NCI-H1694 treated with DMSO at 0.1 percent for 48 hours (cell line): ENCODE data around the gene DPY19L2.
"Not testable (repeated sequence)": the region's sequence is repeated elsewhere in the genome, so short reads cannot be mapped to it uniquely, and the experiment has no call there.

Experiments used
- DNase-seq: peaks from one replicate; lab custom pipeline; 2025; lab: John Stamatoyannopoulos, UW

DPY19L2 gene

DNA sequence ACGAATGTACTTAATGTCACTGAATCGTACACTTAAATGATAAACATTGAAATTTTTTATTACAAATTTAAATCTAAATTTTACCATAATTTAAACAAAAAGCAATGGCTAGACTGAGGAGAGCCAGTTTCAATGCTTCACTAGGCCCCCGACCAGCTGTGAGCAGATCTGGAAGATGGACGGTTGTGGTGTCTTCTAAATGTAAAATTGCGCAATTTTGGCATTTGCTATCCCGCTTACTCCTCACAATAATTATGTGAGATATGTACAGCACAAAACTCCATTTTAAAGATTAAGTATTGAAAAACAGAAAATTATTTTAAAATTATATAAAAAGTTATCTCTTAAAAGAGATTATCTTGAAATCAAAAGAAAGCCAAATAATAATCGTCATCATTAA, 5.3 kb downstream of the DPY19L2 start:
- not testable (repeated sequence) for DNase-seq

DNA sequence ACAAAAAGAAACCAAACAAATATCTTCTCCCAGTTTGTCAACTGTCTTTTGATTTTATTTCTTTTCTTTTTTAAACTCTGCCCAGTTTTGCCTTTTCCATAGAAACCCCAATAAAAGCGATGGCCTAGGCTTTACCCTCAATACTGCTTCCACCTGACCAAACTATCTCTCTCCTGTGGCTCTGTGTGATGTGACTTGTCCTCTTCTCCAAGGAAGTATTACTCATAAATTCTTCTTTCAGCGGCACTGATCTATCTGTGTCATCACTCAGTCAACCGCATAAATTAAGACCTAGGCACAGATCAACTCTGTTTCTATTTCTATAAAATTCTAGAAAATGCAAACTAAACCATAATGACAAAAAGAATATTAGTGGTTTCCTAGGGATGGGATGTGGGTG, 9.8 kb downstream of the DPY19L2 start:
- not testable (repeated sequence) for DNase-seq

DNA sequence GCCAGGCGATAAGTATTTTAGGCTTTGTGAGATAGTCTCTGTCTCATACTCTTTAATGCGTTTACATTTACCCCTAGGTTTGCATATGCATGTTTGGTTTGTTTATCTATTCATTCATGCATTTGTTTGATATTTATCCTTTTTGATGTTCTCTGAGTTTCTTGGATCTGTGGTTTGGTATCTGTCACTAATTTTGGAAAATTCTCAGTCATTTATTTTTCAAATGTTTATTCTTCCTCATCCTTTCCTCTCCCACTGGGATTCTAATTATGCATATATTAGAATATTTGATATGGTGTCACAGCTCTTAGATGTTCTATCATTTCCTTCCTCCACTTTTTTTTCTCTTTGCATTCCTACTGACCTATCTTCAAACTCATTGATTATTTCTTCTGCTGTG, 11.9 kb downstream of the DPY19L2 start:
- not testable (repeated sequence) for DNase-seq

DNA sequence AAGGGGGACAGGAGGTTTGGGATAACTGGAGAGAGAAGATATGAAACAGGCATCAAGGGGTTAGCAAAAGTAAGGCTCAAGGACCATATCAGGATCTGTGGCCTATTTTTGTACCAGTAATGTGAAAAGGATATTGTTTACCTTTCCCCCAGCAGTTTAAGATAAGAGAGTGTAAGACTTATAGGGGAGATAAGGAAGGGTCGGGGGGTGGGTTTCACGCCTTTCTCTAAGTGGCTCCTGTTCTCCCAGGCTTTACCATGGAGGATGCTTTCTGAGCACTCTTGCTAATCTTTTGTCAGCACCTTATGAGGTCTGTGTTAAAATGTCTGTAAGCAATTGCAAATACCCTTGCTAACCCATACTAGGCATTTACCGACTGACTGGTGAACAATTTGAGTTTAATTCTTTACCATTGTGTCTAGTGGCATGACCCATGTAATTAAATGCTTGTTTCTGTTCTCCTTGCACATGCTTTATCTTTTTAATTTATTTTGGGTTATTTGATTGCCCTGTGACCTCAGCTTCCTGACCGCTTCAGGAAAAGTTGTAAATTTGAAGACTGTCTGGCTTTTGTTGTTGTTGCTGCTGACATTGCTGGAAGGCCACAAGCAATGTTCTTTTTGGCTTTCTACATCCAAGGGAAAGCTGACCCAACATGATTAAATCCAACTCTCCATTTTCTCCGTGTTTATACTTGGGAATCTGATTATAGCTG, 12.6 kb downstream of the DPY19L2 start:
- DNase-seq: not testable (repeated sequence)

DNA sequence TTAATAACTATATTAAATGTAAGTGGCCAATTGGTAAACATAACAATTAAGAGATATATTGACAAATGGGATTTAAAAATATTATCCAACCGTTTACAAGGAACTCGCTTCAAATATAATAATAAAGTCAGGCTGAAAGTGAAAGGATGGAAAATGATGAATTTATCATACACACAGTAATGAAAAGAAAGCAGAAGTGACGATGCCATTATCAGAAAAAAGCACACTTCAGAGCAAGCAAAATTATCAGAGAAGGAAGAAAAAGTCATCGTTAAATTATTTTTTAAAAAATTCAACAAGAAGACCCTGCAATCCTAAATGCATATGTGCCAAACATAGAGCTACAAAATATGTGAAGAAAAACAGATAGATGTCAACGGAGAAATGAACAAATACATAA, 13.8 kb downstream of the DPY19L2 start:
- DNase-seq: not testable (repeated sequence)

DNA sequence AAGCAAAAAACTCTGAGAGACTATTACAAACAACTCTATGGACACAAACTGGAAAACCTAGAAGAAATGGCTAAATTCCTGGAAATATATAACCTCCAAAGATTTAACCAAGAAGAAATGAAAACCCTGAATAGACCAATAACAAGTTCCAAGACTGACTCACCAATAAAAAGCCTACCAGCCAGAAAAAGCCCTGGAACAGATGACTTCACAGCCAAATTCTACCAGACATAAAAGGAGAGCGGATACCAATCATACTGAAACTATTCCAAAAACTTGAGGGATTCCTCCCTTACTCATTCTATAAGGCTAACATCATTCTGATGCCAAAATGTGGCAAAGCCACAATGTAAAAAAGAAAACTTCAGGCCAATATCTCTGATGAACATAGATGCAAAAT, 18.8 kb downstream of the DPY19L2 start:
- not testable (repeated sequence) for DNase-seq

DNA sequence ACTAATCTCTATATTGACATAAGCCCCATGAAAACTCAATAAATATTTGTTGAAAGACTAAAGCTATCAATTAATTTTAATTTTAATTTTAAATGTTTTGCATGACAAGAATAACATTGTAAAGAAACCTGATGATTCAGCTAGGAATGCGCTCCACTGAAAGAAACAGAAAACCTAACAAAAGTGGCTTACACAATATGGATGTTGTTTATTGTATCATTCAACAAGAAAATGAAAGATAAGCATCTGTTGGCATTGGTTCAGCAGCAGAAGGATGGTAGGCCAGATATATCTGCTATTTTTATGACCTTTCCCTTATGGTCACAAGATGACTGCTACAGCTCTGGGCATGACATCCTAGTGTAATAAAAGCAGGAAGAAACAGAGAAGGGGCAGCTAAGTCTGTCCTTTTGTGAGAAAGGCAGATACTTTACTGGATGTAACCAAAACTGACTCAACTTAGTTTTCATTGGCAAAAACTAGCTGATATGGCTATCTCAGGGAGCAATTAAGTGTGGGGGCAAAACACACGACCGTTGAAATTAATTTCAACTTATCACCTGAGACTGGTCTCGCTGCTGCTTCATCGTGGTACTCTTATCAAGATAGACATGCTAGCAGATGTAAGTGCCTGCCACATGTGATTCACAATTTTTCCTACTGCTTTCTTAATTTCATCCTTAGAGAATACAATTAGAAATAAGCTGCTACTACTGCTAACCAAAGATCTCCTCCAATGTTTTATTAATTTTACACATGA, 24.7 kb downstream of the DPY19L2 start:
- not testable (repeated sequence) for DNase-seq

DNA sequence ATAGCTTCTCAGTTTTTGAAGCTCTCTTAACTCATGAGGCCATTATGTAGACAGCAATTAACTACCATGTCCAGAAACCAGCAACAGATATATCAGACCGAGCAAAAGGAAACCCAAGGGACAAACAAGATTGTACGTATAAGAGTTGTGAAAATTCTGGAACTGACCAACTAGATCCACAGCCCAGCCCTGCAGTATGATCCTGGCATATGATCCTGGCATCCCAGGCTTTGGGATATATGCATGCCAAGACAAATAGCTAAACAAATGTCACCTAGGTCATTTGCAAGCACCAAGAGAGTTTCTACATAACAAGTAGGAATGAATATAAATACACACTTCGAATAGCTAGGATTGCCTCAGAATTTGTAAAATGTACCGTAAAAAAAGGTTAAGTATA, 44.0 kb downstream of the DPY19L2 start:
- DNase-seq: not testable (repeated sequence)

DNA sequence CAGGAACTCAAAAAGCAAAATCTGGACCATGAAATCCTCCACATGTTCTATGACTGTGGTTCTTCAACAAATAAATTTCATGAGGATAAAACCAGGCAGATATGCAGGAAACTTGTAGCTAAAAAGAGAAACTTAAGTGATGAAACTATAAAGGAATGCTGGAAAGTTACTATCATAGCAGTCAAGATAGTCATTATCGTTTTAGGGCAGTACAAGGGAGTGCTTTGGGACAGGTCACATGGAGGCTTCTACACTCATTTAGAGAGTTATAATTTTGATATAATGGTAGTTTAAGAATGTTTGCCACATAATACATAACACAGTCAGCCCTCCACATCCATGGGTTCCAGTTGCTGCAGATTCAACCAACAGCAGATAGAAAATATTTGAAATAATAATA, 52.7 kb downstream of the DPY19L2 start:
- not testable (repeated sequence) for DNase-seq

DNA sequence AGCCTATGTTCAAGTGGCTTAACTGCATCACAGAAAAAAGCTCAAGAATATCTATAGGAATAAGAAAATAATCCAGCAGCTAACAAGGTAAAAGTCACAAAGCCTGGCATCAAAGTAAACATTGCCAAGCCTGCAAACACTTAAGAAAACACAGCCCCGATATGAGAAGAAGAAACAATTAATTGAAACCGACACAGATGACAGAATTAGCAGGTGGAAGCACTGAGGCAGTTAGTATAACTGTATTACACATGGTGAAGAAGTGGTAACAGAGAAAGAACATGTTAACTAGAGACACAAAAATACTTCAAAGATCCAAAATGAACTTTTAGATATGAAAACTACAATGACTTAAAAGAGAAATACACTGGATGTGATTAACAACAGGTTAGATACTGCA, 57.0 kb downstream of the DPY19L2 start:
- DNase-seq: not testable (repeated sequence)

DNA sequence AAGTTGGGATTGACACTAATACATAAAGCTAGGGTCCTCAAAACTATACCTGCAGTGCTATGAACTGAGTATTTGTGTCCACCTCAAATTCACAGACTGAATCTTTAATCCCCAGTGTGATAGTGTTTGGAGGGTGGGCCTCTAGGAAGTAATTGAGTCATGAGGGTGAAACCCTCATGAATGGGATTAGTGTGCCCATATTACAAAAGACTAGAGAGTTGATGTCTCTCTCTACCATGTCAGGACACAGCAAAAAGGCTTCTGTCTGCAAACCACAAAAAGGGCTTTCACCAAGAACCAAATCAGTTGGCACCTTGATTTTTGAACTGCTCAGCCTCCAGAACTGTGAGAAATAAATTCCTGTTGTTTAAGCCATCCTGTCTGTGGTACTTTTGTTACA, 59.0 kb downstream of the DPY19L2 start:
- DNase-seq: not testable (repeated sequence)

DNA sequence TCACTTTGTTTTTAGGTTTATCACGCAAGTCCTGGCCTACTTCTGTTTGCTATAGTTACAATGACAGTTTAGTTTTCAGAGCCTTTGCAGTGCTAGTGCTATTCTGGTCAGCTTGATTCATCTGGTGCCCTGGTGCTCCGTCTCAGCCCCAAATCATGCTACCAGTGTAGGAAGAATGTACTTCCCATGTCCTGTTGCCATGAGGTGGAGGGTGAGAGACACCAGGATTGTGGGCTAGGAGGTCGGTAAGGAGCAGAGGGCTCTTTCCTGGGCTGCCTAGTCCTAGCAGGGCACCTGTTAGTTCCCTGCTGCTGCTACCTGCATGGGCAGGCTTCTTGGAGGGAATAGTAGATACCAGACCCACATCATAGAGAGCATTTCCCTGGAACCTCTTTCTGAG, 63.3 kb downstream of the DPY19L2 start:
- DNase-seq: not testable (repeated sequence)

DNA sequence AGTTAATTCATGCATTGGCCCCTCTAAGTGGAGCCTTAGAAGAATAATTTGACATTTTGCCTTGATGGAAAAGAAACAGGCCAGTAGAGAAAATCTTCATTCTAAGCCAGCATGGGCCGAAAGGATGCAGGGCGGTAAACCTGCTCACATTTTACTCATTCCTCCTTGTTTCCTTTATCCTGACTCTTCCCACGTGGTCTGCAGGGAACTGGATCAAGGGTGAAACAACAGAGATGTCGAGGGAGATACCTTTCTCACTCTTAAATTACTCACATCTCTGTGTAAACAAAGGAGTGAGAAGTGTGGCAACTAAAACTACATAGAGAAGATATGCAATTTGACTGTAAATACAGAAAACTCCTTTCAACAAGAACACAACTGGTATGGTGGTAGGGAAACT, 73.5 kb downstream of the DPY19L2 start:
- not testable (repeated sequence) for DNase-seq

DNA sequence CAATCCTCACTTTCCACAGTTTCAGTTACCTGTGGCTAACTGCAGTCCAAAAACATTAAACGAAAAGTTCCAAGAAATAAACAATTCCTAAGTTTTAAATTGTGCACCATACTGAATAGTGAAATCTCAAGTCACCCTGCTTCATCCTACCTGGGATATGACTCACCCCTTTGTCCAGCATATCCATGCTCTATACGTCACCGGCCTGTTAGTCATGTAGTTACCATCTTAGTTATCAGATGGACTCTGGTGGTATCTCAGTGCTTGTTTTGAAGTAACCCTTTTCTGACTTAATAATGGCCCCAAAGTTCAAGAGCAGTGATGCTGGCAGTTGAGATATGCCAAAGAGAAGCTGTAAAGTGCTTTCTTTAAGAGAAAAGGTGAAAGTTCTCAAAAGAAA, 83.9 kb downstream of the DPY19L2 start:
- not testable (repeated sequence) for DNase-seq

DNA sequence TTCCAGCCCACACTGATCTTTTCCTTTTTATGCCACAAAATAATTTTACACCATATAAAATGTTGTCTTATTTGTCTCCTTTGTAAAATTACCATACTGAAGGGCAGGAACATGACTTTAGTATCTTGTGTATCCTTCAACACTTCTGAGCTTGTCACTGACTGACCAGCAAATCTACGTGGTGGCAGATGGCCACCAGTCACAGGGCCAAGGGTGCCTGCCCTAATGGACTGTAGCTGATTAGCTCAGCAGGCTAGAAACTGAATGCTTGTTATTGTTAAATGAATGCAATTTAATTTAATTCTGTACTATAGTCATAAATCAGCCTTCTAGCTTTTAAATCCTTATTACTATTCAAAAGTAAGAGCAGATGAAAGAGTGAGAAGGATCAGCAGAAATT, 85.0 kb downstream of the DPY19L2 start:
- DNase-seq: not testable (repeated sequence)

DNA sequence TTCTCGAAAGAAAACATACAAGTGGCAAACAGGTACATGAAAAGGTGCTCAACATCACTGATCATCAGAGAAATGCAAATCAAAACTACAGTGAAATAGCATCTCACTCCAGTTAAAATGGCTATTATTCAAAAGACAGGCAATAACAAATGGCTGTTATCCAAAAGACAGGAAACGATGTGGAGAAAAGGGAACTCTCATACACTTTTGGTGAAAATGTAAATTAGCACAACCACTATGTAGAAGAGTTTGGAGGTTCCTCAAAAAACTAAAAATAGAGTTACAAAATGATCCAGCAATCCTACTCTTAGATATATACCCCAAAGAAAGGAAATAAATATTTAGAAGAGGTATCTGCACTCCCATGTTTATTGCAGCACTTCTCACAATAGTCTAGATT, 90.7 kb downstream of the DPY19L2 start:
- not testable (repeated sequence) for DNase-seq

DNA sequence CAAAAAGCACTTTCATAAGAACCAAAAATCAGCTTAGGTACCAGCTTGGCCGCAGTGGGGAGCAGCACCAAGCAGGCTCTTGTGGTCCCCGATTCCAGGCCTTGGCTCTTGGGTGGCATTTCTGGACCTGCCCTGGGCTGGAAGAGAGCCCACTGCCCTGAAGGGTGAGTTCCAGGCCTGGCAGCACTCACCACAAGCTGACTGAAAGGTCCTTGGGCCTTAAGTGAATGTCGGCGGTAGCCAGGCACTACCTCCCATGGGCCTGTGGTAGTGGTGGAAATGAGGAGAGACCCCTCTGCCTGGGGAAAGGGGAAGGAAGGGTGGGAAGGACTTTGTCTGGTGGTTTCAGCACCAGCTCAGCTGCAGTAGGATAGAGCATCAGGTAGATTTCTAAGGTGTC, 96.3 kb downstream of the DPY19L2 start:
- DNase-seq: not testable (repeated sequence)

DNA sequence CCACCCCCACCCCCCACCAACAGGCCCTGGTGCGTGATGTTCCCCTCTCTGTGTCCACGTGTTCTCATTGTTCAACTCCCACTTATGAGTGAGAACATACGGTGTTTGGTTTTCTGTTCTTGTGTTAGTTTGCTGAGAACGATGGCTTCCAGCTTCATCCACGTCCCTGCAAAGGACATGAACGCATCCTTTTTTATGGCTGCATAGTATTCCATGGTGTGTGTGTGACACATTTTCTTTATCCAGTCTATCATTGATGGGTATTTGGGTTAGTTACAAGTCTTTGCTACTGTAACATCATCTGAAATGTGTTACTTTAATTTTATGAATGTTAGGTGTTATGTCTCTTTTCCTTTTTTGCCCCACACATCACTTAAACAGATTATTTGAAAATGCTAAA, 109.8 kb downstream of the DPY19L2 start:
- not testable (repeated sequence) for DNase-seq

DNA sequence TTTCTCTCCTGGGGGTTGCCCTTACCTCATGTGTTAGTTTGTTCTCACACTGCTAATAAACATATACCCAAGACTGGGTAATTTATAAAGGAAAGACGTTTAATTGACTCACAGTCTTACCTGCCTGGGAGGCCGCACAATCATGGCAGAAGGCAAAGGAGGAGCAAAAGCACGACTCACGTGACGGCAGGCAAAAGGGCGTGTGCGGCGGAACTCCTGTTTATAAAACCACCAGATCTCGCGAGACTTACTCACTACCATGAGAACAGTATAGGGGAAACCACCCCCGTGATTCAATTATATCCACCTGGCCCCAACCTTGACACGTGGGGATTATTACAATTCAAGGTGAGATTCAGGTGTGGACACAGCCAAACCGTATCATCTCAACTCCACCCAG, 116.9 kb downstream of the DPY19L2 start:
- not testable (repeated sequence) for DNase-seq

DNA sequence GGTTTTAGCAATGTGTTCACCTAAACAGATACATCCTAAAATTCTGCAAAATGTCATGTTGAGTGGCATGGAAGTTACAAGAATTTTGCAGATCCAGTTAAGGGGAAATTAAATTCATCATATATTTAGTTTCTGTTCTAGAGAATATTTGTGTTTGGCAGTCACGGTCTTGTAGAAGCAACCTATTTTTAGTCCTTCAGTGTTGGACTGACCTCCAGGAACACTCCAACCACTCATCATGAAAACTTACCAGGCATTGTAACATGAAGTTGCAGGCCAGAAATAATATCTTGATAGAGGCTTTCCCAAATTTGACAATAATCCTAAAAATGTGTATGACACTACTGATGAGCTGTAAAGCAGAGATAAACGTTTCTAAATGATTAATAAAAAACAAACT, 119.3 kb downstream of the DPY19L2 start:
- DNase-seq: not testable (repeated sequence)

DNA sequence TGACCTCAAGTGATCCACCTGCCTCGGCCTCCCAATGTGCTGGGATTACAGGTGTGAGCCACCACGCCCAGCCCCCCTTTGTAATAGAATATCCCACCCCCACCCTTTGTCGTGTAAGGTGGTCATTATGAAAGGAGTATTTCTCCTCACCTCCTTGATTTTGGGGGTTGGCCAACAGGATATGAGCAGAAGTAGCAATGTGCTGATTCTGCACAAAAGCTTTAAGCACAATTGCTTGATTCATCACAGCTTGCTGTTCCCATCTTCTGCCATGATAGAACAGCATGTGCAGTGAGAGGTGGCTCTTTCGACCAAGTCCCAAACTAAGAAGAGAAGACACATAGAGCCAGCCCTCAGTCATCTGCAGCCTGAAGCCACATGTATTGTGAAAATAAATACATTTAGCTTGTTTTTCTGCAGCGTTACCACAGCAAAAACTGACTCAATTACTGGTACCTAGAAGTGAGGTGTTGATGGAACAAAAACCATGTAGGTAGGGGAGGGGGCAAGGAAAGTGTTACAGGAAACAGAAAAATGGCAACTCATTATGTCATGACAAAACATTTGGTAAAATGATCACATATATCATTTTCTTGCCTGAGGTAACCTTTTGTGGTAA, 122.9 kb downstream of the DPY19L2 start:
- not testable (repeated sequence) for DNase-seq

DNA sequence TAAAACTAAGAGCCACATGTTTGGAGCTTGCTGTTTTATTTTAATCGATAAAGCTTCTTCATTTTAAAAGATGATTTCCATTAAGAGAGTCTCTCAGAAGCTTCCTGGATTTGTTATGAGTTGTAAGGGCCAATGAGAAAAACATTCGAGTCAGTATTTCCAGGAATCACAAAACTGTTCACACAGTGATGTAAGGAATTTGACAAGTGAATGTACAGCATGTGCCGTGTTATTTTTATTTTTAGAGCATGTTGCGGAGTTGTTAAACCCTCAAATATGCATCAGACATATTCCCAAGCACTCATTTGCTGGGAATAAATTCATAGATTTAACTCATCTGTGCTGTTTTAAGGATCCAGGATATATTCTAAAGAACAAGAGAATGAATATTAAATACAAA, 129.6 kb downstream of the DPY19L2 start:
- DNase-seq: not testable (repeated sequence)

DNA sequence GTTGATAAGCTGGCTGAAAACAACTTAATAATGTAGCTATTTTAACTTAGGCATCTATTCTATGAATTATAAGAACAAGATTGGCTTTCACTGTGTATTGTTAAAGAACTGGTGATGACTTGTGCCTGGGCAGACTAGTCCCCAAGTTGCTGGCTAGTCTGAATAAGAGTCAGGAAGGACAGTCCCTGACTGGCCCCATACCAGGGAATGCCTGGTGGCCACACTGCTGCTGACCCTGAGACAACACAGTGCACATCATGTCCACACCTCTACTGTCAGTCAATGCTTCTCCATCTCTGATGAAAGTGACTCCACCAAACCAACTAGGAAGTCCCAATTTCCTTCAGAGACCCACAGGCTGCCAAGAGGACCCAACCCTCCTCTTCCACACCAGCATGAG, 130.5 kb downstream of the DPY19L2 start:
- DNase-seq: not testable (repeated sequence)
